K562 (cell line): ENCODE measurements around the gene FAM174C. TPM values are rescaled to one million over a fixed set of nuclear protein-coding genes. Genes with fewer than 3 reads are reported as not detected.

Experiments used
- ATAC-seq: fragments of 200-7000 bp; cut with Tn5 transposase; 3 replicates; pipeline ENCODE4 v1.9.1; 2020; ENCODE audit warnings: moderate library complexity
- BruUV-seq: library from RNA; stranded (reverse); fragments of 400-500 nt; replicated peaks from 2 replicates; lab custom pipeline; 2021; lab: Mats Ljungman, UMichigan
- CTCF ChIA-PET: fragments of 300-600 bp; formaldehyde crosslinking; extraction: SDS; loops from one replicate; lab custom pipeline; 2021; ENCODE audit warnings: low intra/inter-chr PET ratio; lab: Yijun Ruan, JAX
- POLR2A ChIA-PET: fragments of 300-600, 350-650 bp; sonication (Branson Sonifier 250); formaldehyde crosslinking; extraction: SDS; loops from one replicate; lab custom pipeline; 2021; ENCODE audit warnings: antibody characterized with exemption, inconsistent platforms; lab: Yijun Ruan, JAX
- DNase-seq, 4 experiments: peaks; one replicate each; pipeline versions ENCODE4 v3.0.0 to v3.0.0-alpha.2; 2011 to 2018; ENCODE audit warnings: low spot score in 3 of 4, mixed read lengths in 3 of 4; ENCODE audit errors: extremely low read depth in 1 of 4
- FAIRE-seq: peaks from 2 replicates; lab custom pipeline; 2011; peaks lifted over from hg19 to GRCh38; lab: Jason Lieb, UNC
- H2AFZ ChIP-seq: 2 replicates; pipeline ENCODE4 v1.6.0; 2011; ENCODE audit warnings: low read depth, low read length, control low read depth, inconsistent platforms
- H3K27ac ChIP-seq: fragments of 200-600 bp; 3 replicates; pipeline ENCODE4 v1.8.0; 2011; ENCODE audit warnings: low read depth, mild to moderate bottlenecking, control low read depth, inconsistent platforms, low read length, moderate library complexity, mixed read lengths; ENCODE audit errors: extremely low read depth
- H3K27me3 ChIP-seq, 2 experiments: fragments of 300-600 bp in 1 of 2; 2 replicates in 1 of 2; 3 replicates in 1 of 2; pipeline versions ENCODE4 v1.6.0 to v1.8.0; 2011; ENCODE audit warnings: inconsistent platforms in 2 of 2, low read length in 2 of 2, mild to moderate bottlenecking in 1 of 2, mixed read lengths in 1 of 2, moderate library complexity in 1 of 2; ENCODE audit not compliant: control insufficient read depth in 2 of 2, insufficient read depth in 2 of 2
- H3K36me3 ChIP-seq: fragments of 300-600 bp; 3 replicates; pipeline ENCODE4 v1.8.0; 2011; ENCODE audit warnings: mild to moderate bottlenecking, low read length, inconsistent platforms; ENCODE audit not compliant: control insufficient read depth, insufficient read depth
- H3K4me1 ChIP-seq, 2 experiments: fragments of 200-600 bp in 1 of 2; replicated peaks in 1 of 2; 2 replicates in 1 of 2; 3 replicates in 1 of 2; pipeline versions ENCODE4 v1.5.1 to v1.8.0; 2011; ENCODE audit warnings: inconsistent platforms in 2 of 2, low read length in 2 of 2, mild to moderate bottlenecking in 1 of 2, mixed read lengths in 1 of 2, moderate library complexity in 1 of 2; ENCODE audit not compliant: control insufficient read depth in 2 of 2, insufficient read depth in 2 of 2
- H3K4me2 ChIP-seq: 2 replicates; pipeline ENCODE4 v1.6.1; 2011; ENCODE audit warnings: low read length, control low read depth, inconsistent platforms, mixed read lengths; ENCODE audit not compliant: insufficient read depth
- H3K4me3 ChIP-seq: fragments of 200-600 bp; sonication (generic), shearing (Covaris generic); 2 replicates; pipeline ENCODE4 v1.5.1; 2016; ENCODE audit warnings: control low read depth, inconsistent platforms
- H3K79me2 ChIP-seq: fragments of 200-600 bp; 3 replicates; pipeline ENCODE4 v1.8.0; 2011; ENCODE audit warnings: low read length, inconsistent platforms; ENCODE audit not compliant: control insufficient read depth, insufficient read depth
- H3K9ac ChIP-seq, 2 experiments: 2 replicates each; pipeline versions ENCODE4 v1.6.0 to v1.6.1; 2011; ENCODE audit warnings: low read depth in 2 of 2, low read length in 2 of 2, control low read depth in 1 of 2, inconsistent platforms in 1 of 2, mild to moderate bottlenecking in 1 of 2, mixed read lengths in 1 of 2; ENCODE audit not compliant: insufficient read depth in 1 of 2
- H3K9me1 ChIP-seq: one replicate; pipeline ENCODE4 v1.6.0; 2011; ENCODE audit warnings: inconsistent platforms, mild to moderate bottlenecking, low read length, moderate library complexity; ENCODE audit not compliant: control insufficient read depth, insufficient read depth
- H3K9me3 ChIP-seq: replicated peaks from 2 replicates; pipeline ENCODE4 v1.5.1; 2011; ENCODE audit warnings: low read depth, low read length, inconsistent platforms; ENCODE audit not compliant: control insufficient read depth, insufficient read depth
- H4K20me1 ChIP-seq: replicated peaks from 2 replicates; pipeline ENCODE4 v1.6.1; 2011; ENCODE audit warnings: low read length, inconsistent platforms, mixed read lengths; ENCODE audit not compliant: control insufficient read depth, insufficient read depth
- FIP1L1 ChIP-seq: fragments of 200-400 bp; formaldehyde crosslinking; IDR thresholded peaks from 2 replicates; pipeline ENCODE4 v1.6.1; 2018; ENCODE audit warnings: mild to moderate bottlenecking, low read depth, low read length; ENCODE audit not compliant: poor library complexity, severe bottlenecking
- HCFC1 ChIP-seq: IDR thresholded peaks from 2 replicates; pipeline ENCODE4 v1.6.1; 2012; ENCODE audit warnings: low read depth, low read length, improper control_type of control experiment
- MTA2 ChIP-seq: fragments of 450-650 bp; IDR thresholded peaks from 2 replicates; pipeline ENCODE4 v1.6.1; 2016; ENCODE audit warnings: low read depth
- RBFOX2 ChIP-seq: fragments of 200-400 bp; formaldehyde crosslinking; IDR thresholded peaks from 2 replicates; pipeline ENCODE4 v1.6.1; 2017; ENCODE audit warnings: low read depth, mild to moderate bottlenecking, low read length, moderate library complexity
- SMAD4 ChIP-seq: fragments of 250-450 bp; sonication (Bioruptor Pico); conservative IDR thresholded peaks from 2 replicates; pipeline ENCODE4 v1.8.0; 2021; ENCODE audit warnings: inconsistent platforms, mild to moderate bottlenecking, moderate library complexity
- TAF15 ChIP-seq: fragments of 200-400 bp; formaldehyde crosslinking; IDR thresholded peaks from 2 replicates; pipeline ENCODE4 v1.6.1; 2017; ENCODE audit warnings: mild to moderate bottlenecking, low read depth, low read length, moderate library complexity
- TGIF2 ChIP-seq: sonication (generic); formaldehyde crosslinking; IDR thresholded peaks from 2 replicates; pipeline ENCODE4 v1.8.1; 2022; ENCODE audit warnings: mild to moderate bottlenecking, missing genetic modification reagents, moderate library complexity
- THRA ChIP-seq: fragments of 450-650 bp; IDR thresholded peaks from 2 replicates; pipeline ENCODE4 v1.6.1; 2017; ENCODE audit warnings: mild to moderate bottlenecking, moderate library complexity
- UBTF ChIP-seq, 2 experiments: IDR thresholded peaks; 2 replicates each; pipeline ENCODE4 v1.6.1; 2012; ENCODE audit warnings: improper control_type of control experiment in 2 of 2, low read depth in 2 of 2, low read length in 2 of 2, borderline replicate concordance in 1 of 2
- VEZF1 ChIP-seq: fragments of 200-800 bp; sonication (Bioruptor generic); IDR thresholded peaks from 2 replicates; pipeline ENCODE4 v1.6.1; 2017; ENCODE audit warnings: missing genetic modification characterization, missing compliant biosample characterization
- ZNF282 ChIP-seq: sonication (generic); formaldehyde crosslinking; IDR thresholded peaks from 2 replicates; pipeline ENCODE4 v1.8.1; 2023; ENCODE audit warnings: missing genetic modification reagents
- ZNF408 ChIP-seq: fragments of 250-450 bp; sonication (Bioruptor Pico); IDR thresholded peaks from 2 replicates; pipeline ENCODE4 v1.4.0; 2020; ENCODE audit warnings: low read depth, mild to moderate bottlenecking, moderate library complexity
- ZNF644 ChIP-seq: fragments of 200-800 bp; sonication (Bioruptor generic); IDR thresholded peaks from 2 replicates; pipeline ENCODE4 v1.6.1; 2016; ENCODE audit warnings: low read depth, missing genetic modification characterization, missing compliant biosample characterization
- WGBS: fragments of 100-300 bp; shearing (Covaris generic); methylation state at CpG from one replicate; pipeline ENCODE4 v1.1.6; 2016; ENCODE audit warnings: low coverage, mixed read lengths; ENCODE audit not compliant: insufficient coverage; ENCODE audit errors: missing lambda C conversion rate; 5-methylcytosine and 5-hydroxymethylcytosine counted together
- in situ Hi-C: fragments of 300-500 bp; cut with MboI; formaldehyde crosslinking; loops from 4 replicates; pipeline ENCODE4 v1.15.0; 2018; ENCODE audit warnings: inconsistent platforms, mixed read lengths
- intact Hi-C: fragments of 100-400 bp; cut with micrococcal nuclease; formaldehyde crosslinking; loops from 2 replicates; pipeline ENCODE4 v1.14.2; 2022
- polyA plus RNA-seq, 8 experiments: library from polyadenylated mRNA; depleted of rRNA in 4 of 8; stranded (reverse) in 5 of 8; unstranded in 3 of 8; fragments of >200 nt; fragmentation: Nextera tagmentation in 2 of 8; fragmentation: Illumina TruSeq in 1 of 8; extraction: Ambion mirVana in 2 of 8; extraction: Trizol in 1 of 8; gene quantifications; 2 replicates each; pipeline versions ENCODE4 v1.2.1 to v1.2.3, GENCODE V29; 2011 to 2014; ENCODE audit warnings: inconsistent platforms in 1 of 8, missing spikeins in 1 of 8
- total RNA-seq, 7 experiments: library from RNA; depleted of rRNA in 6 of 7; stranded (reverse); fragments of >200 nt in 6 of 7; fragmentation: Illumina TruSeq in 2 of 7; extraction: Trizol in 2 of 7; gene quantifications; 2 replicates each; pipeline versions ENCODE4 v1.2.1 to v1.2.3, GENCODE V29; 2011 to 2021; ENCODE audit warnings: low replicate concordance in 1 of 7
- TF ChIP-seq, protein P1 (sequence below): fragments of 250-450 bp; sonication (Bioruptor Pico); IDR thresholded peaks from 2 replicates; pipeline ENCODE4 v1.4.0; 2020

Gene FAM174C
- total and polyA plus RNA-seq, 9 of the 15 experiments (the other 6 are each of a cell fraction or from before 2014, with no cell fraction given), result 0.66 to 89.6 (median 20.3) TPM

DNA sequence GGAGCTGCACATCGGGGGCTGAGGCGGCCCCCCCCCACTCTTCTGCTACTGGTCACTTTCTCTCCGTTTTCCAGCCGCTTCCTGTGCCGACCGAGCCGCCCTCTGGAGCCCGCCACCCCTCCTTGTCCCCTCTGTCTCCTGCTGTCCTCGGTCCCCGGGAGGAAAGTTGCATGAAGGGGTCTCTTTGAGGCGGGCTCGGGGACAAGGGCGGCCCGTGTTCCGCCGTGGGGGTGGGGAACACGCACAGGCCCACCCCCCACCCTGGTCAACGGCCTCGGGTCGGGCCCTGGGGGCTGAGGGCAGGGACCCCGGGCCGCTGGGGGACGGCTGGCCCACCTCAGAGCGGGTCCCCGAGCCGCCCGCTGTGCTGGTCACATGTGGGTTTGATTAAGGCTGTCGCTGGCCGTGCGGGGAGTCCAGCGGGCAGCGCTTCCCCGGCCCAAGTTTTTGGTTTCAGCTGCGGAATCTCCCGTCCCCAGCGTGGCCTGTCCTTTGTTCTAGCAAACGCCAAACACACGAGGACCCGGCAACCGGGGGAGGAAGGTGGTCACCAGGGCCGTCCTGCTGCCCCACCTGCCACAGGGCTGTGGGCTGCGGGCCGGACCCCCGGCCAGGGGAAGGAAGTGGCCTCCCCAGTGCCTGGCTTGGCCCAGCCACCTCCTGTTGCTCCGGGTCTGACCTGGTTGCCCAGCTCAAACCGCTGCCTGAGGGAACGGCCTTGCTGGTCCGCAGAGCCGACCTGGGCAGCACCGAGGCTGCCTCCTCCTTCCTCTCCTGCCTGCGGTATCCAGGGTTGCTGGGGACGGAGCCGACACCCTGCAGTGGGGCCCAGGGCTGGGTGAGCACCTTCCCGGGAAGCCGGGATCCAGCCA, 12.3 kb downstream of the FAM174C start:
- peak; percentile 32 for ATAC-seq
- H3K27me3 ChIP-seq, result peaks cover 38 to 71% of the 10 kb centered on the region in 2 experiments; a peak in 4 of 5 replicates
- no peak for TF ChIP-seq HCFC1
- TF ChIP-seq ZNF408, result no peak
- TF ChIP-seq, protein P1, sequence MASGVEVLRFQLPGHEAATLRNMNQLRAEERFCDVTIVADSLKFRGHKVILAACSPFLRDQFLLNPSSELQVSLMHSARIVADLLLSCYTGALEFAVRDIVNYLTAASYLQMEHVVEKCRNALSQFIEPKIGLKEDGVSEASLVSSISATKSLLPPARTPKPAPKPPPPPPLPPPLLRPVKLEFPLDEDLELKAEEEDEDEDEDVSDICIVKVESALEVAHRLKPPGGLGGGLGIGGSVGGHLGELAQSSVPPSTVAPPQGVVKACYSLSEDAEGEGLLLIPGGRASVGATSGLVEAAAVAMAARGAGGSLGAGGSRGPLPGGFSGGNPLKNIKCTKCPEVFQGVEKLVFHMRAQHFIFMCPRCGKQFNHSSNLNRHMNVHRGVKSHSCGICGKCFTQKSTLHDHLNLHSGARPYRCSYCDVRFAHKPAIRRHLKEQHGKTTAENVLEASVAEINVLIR (CRISPR knock-in tag), result no peak
- TF ChIP-seq ZNF282 (CRISPR knock-in tag), result no peak
- 0 out of 2 replicates have a peak, but pooled peaks have one; percentile 36 for TF ChIP-seq VEZF1 (CRISPR knock-in tag)
- 0 out of 4 replicates have a peak, but pooled peaks of 1 of the 2 experiments have one; percentile 11 for TF ChIP-seq UBTF (IDR thresholded peaks at IDR 0.05; ENCODE audit: borderline replicate concordance in 1 of 2, low read depth in 2 of 2, low read length in 2 of 2)
- no peak for TF ChIP-seq ZNF644 (tag)
- TF ChIP-seq RBFOX2, result 0 out of 2 replicates have a peak, but pooled peaks have one; percentile 5
- no peak for TF ChIP-seq TGIF2 (CRISPR knock-in tag)
- TF ChIP-seq TAF15, result no peak
- TF ChIP-seq MTA2, result no peak
- TF ChIP-seq FIP1L1, result peak; percentile 10
- TF ChIP-seq SMAD4, result no peak
- no peak for TF ChIP-seq THRA

More for the DNA sequence above, 12.3 kb downstream of the FAM174C start:
- BruUV-seq, result no TSS peak
- intact Hi-C loops (no loop called here), in situ Hi-C loops (no loop called here)
- H4K20me1 ChIP-seq, result peaks cover 14% of the 10 kb centered on the region
- ChIA-PET POLR2A (interaction anchor here (0.5 to 0.6 kb wide), 2 partner anchors 18 to 28 kb away, joined by 3 read pairs; partner anchors contain the start of gene CIRBP), CTCF (interaction anchor here (0.6 kb wide), 1 partner anchor 72 kb away, joined by 4 read pairs; no protein-coding TSS in a partner anchor)
- no peak overlapping the region for H2AFZ ChIP-seq
- peak overlapping the region in 1 of 2 experiments; percentile 64; a peak in 2 of 4 replicates for H3K9ac ChIP-seq
- DNase-seq (no peak), FAIRE-seq (no peak)
- WGBS, result 12% methylated on average over 21 of the region's 55 CpGs
- H3K4me2 ChIP-seq, result no peak overlapping the region
- H3K79me2 ChIP-seq, result no peaks in the 10 kb centered on the region
- H3K9me3 ChIP-seq, result no peaks in the 10 kb centered on the region
- H3K27ac ChIP-seq, result no peak overlapping the region
- H3K36me3 ChIP-seq, result no peaks in the 10 kb centered on the region
- no peak overlapping the region for H3K4me3 ChIP-seq
- peaks cover 0 to 92% of the 10 kb centered on the region in 2 experiments; a peak in 2 of 5 replicates for H3K4me1 ChIP-seq
- no peaks in the 10 kb centered on the region for H3K9me1 ChIP-seq
